Gastrocnemius medialis (tissue), 4 donors: ENCODE results near the gene TMTC2.

Experiments used
- CTCF ChIP-seq, 5 experiments: fragments of 450-650 bp in 3 of 5; fragments of 200-600 bp in 2 of 5; sonication (generic) in 2 of 5; IDR thresholded peaks in 4 of 5; conservative IDR thresholded peaks in 1 of 5; 1 replicate in 4 of 5; 2 replicates in 1 of 5; pipeline ENCODE4 v1.5.1; 2016 to 2019; ENCODE audit warnings: antibody characterized with exemption in 5 of 5, mild to moderate bottlenecking in 3 of 5, moderate library complexity in 3 of 5
- POLR2A ChIP-seq, 2 donors: fragments of 450-650 bp; IDR thresholded peaks; one replicate each; pipeline ENCODE4 v1.6.1; 2017; ENCODE audit warnings: antibody characterized with exemption in 2 of 2, mild to moderate bottlenecking in 2 of 2, moderate library complexity in 2 of 2

GRCh38 chr12:82880442-82880901 lies 193.8 kb downstream of the TMTC2 start:
- TF ChIP-seq CTCF (IDR thresholded peaks at IDR 0.05 in 4 of 5, conservative IDR thresholded peaks at IDR 0.05 in 1 of 5) (no peak), POLR2A (IDR thresholded peaks at IDR 0.05) (no peak)
